IMR-90 (cell line): ENCODE measurements around the gene SEL1L3. TPM values are rescaled to one million over a fixed set of nuclear protein-coding genes. Genes with fewer than 3 reads are reported as not detected.

Source experiments
- ATAC-seq: fragments of 200-7000 bp; cut with Tn5 transposase; 2 replicates; pipeline ENCODE4 v1.9.1; 2020; ENCODE audit warnings: low read depth, mild to moderate bottlenecking, moderate library complexity
- BruUV-seq: library from RNA; stranded (reverse); fragments of 400-500 nt; replicated peaks from 2 replicates; lab custom pipeline; 2021; lab: Mats Ljungman, UMichigan
- CTCF ChIA-PET: fragments of 300-600 bp; formaldehyde crosslinking; extraction: SDS; loops from one replicate; lab custom pipeline; 2021; ENCODE audit warnings: antibody characterized with exemption; lab: Yijun Ruan, JAX
- POLR2A ChIA-PET: fragments of 300-600 bp; sonication (Branson Sonifier 250); formaldehyde crosslinking; loops from one replicate; lab custom pipeline; 2022; ENCODE audit warnings: antibody characterized with exemption; ENCODE audit not compliant: unreplicated experiment; lab: Charles Lee
- DNase-seq: peaks from one replicate; pipeline ENCODE4 v3.0.0; 2013
- H2AFZ ChIP-seq: replicated peaks from 2 replicates; pipeline ENCODE3; 2013; ENCODE audit warnings: low read length, mild to moderate bottlenecking; ENCODE audit not compliant: poor library complexity
- H2AK5ac ChIP-seq: 2 replicates; pipeline ENCODE4 v1.6.1; 2013; ENCODE audit warnings: low read depth, low read length, inconsistent platforms
- H2AK9ac ChIP-seq: replicated peaks from 2 replicates; pipeline ENCODE3; 2013; ENCODE audit warnings: mild to moderate bottlenecking, low read depth, low read length, moderate library complexity; ENCODE audit not compliant: poor library complexity
- H2BK120ac ChIP-seq: 2 replicates; pipeline ENCODE4 v1.6.1; 2013; ENCODE audit warnings: low read depth, low read length, inconsistent platforms
- H2BK15ac ChIP-seq: 3 replicates; pipeline ENCODE4 v1.6.1; 2013; ENCODE audit warnings: low read depth, low read length, inconsistent platforms
- H2BK20ac ChIP-seq: 2 replicates; pipeline ENCODE4 v1.6.1; 2013; ENCODE audit warnings: low read depth, mild to moderate bottlenecking, inconsistent platforms, low read length, moderate library complexity
- H2BK5ac ChIP-seq: 2 replicates; pipeline ENCODE4 v1.6.1; 2013; ENCODE audit warnings: mild to moderate bottlenecking, low read depth, low read length, inconsistent platforms; ENCODE audit not compliant: poor library complexity, severe bottlenecking
- H3K14ac ChIP-seq: replicated peaks from 2 replicates; pipeline ENCODE4 v1.6.1; 2013; ENCODE audit warnings: low read depth, low read length, inconsistent platforms
- H3K18ac ChIP-seq: 2 replicates; pipeline ENCODE4 v1.6.1; 2013; ENCODE audit warnings: low read depth, low read length, control low read depth
- H3K23ac ChIP-seq: 2 replicates; pipeline ENCODE4 v1.6.1; 2013; ENCODE audit warnings: low read depth, low read length, inconsistent platforms
- H3K27ac ChIP-seq: 2 replicates; pipeline ENCODE4 v1.5.1; 2013; ENCODE audit warnings: mild to moderate bottlenecking, control low read depth, low read length; ENCODE audit not compliant: insufficient read depth
- H3K27me3 ChIP-seq: 2 replicates; pipeline ENCODE4 v1.6.1; 2013; ENCODE audit warnings: low read length; ENCODE audit not compliant: control insufficient read depth, insufficient read depth
- H3K36me3 ChIP-seq: 2 replicates; pipeline ENCODE4 v1.6.1; 2013; ENCODE audit warnings: low read length, mixed read lengths; ENCODE audit not compliant: control insufficient read depth, insufficient read depth
- H3K4ac ChIP-seq: 2 replicates; pipeline ENCODE4 v1.6.1; 2013; ENCODE audit warnings: low read depth, low read length, inconsistent platforms
- H3K4me1 ChIP-seq: 2 replicates; pipeline ENCODE4 v1.6.1; 2013; ENCODE audit warnings: low read length, mixed read lengths; ENCODE audit not compliant: control insufficient read depth, insufficient read depth
- H3K4me2 ChIP-seq: 2 replicates; pipeline ENCODE4 v1.6.1; 2013; ENCODE audit warnings: low read depth, mild to moderate bottlenecking, control low read depth, low read length, moderate library complexity
- H3K4me3 ChIP-seq: 2 replicates; pipeline ENCODE4 v1.5.1; 2013; ENCODE audit warnings: low read depth, mild to moderate bottlenecking, control low read depth, low read length, moderate library complexity; ENCODE audit not compliant: insufficient read depth
- H3K56ac ChIP-seq: 2 replicates; pipeline ENCODE4 v1.6.1; 2013; ENCODE audit warnings: low read length, inconsistent platforms; ENCODE audit not compliant: insufficient read depth; ENCODE audit errors: extremely low read depth
- H3K79me1 ChIP-seq, 2 experiments: 2 replicates each; pipeline ENCODE4 v1.6.1; 2013; ENCODE audit warnings: low read length in 2 of 2, inconsistent platforms in 1 of 2, low read depth in 1 of 2
- H3K9ac ChIP-seq: 2 replicates; pipeline ENCODE4 v1.6.1; 2013; ENCODE audit warnings: low read depth, low read length, control low read depth
- H3K9me1 ChIP-seq: 2 replicates; pipeline ENCODE4 v1.6.1; 2013; ENCODE audit warnings: low read length, inconsistent platforms; ENCODE audit not compliant: insufficient read depth
- H3K9me3 ChIP-seq: 2 replicates; pipeline ENCODE4 v1.6.1; 2013; ENCODE audit warnings: low read length; ENCODE audit not compliant: control insufficient read depth, insufficient read depth
- H4K20me1 ChIP-seq: 2 replicates; pipeline ENCODE4 v1.6.1; 2013; ENCODE audit warnings: low read length, inconsistent platforms; ENCODE audit not compliant: insufficient read depth
- H4K5ac ChIP-seq: 2 replicates; pipeline ENCODE4 v1.6.1; 2013; ENCODE audit warnings: mild to moderate bottlenecking, low read depth, low read length, control low read depth
- H4K8ac ChIP-seq, 2 experiments: 2 replicates each; pipeline ENCODE4 v1.6.1; 2013; ENCODE audit warnings: low read depth in 2 of 2, low read length in 2 of 2, control low read depth in 1 of 2, inconsistent platforms in 1 of 2
- H4K91ac ChIP-seq: 2 replicates; pipeline ENCODE4 v1.6.1; 2013; ENCODE audit warnings: low read depth, low read length, inconsistent platforms; ENCODE audit not compliant: insufficient read depth
- BHLHE40 ChIP-seq: fragments of 150-350 bp; IDR thresholded peaks from 2 replicates; pipeline ENCODE4 v1.6.1; 2016; ENCODE audit warnings: mild to moderate bottlenecking, low read depth, low read length
- CEBPB ChIP-seq: IDR thresholded peaks from 2 replicates; pipeline ENCODE4 v1.6.1; 2012; ENCODE audit warnings: low read depth, low read length, improper control_type of control experiment
- FOS ChIP-seq: fragments of 150-350 bp; IDR thresholded peaks from 2 replicates; pipeline ENCODE4 v1.6.1; 2016; ENCODE audit warnings: low read depth, low read length
- MAZ ChIP-seq: IDR thresholded peaks from 2 replicates; pipeline ENCODE4 v1.6.1; 2012; ENCODE audit warnings: low read depth, mild to moderate bottlenecking, low read length, improper control_type of control experiment, moderate library complexity, borderline replicate concordance
- MXI1 ChIP-seq: IDR thresholded peaks from 2 replicates; pipeline ENCODE4 v1.6.1; 2012; ENCODE audit warnings: low read depth, mild to moderate bottlenecking, low read length, moderate library complexity, borderline replicate concordance
- NFE2L2 ChIP-seq: fragments of 150-350 bp; IDR thresholded peaks from 2 replicates; pipeline ENCODE4 v1.6.1; 2016; ENCODE audit warnings: low read depth, mild to moderate bottlenecking, low read length
- POLR2A ChIP-seq: IDR thresholded peaks from 2 replicates; pipeline ENCODE4 v1.6.1; 2012; ENCODE audit warnings: mild to moderate bottlenecking, low read depth, low read length
- RAD21 ChIP-seq: IDR thresholded peaks from 2 replicates; pipeline ENCODE4 v1.6.1; 2012; ENCODE audit warnings: low read length, improper control_type of control experiment
- RCOR1 ChIP-seq: IDR thresholded peaks from 2 replicates; pipeline ENCODE4 v1.6.1; 2012; ENCODE audit warnings: mild to moderate bottlenecking, low read length, improper control_type of control experiment; ENCODE audit not compliant: insufficient replicate concordance
- RFX5 ChIP-seq: IDR thresholded peaks from 2 replicates; pipeline ENCODE4 v1.8.0; 2012; ENCODE audit warnings: low read depth, mild to moderate bottlenecking, low read length, moderate library complexity
- SMC3 ChIP-seq: fragments of 150-350 bp; IDR thresholded peaks from 2 replicates; pipeline ENCODE4 v1.6.1; 2016; ENCODE audit warnings: low read depth, mild to moderate bottlenecking, antibody characterized with exemption, low read length, moderate library complexity
- WGBS, 2 experiments: methylation state at CpG; one replicate each; pipeline versions ENCODE4 v1.1.5 to v1.1.7; 2013; ENCODE audit warnings: missing lambda C conversion rate in 2 of 2; ENCODE audit not compliant: insufficient read length in 1 of 2; ENCODE audit errors: extremely low coverage in 2 of 2; 5-methylcytosine and 5-hydroxymethylcytosine counted together
- dilution Hi-C: fragments of 300-500 bp; cut with HindIII; formaldehyde crosslinking; loops from one replicate; pipeline ENCODE4 v1.14.3; 2018; ENCODE audit warnings: low sequenced_read_pairs; ENCODE audit not compliant: unreplicated experiment
- in situ Hi-C: fragments of 300-500 bp; cut with MboI; formaldehyde crosslinking; loops from 3 replicates; pipeline ENCODE4 v1.14.3; 2019; ENCODE audit warnings: low sequenced_read_pairs, inconsistent platforms, mixed read lengths
- intact Hi-C: fragments of 100-400 bp; cut with micrococcal nuclease; formaldehyde crosslinking; loops from 2 replicates; pipeline ENCODE4 v1.10.0; 2022
- polyA plus RNA-seq, 3 experiments: library from polyadenylated mRNA; depleted of rRNA; stranded (reverse); fragments of >200 nt; gene quantifications; 2 replicates each; pipeline ENCODE4 v1.2.3, GENCODE V29; 2012; ENCODE audit warnings: low replicate concordance in 1 of 3
- total RNA-seq: library from RNA; depleted of rRNA; stranded (reverse); fragments of >200 nt; gene quantifications from 2 replicates; pipeline ENCODE4 v1.2.3, GENCODE V29; 2012
- TF ChIP-seq, protein P1 (sequence below): fragments of 150-350 bp; IDR thresholded peaks from 2 replicates; pipeline ENCODE4 v1.6.1; 2017; ENCODE audit warnings: mild to moderate bottlenecking, antibody characterized with exemption, low read length, low read depth
- TF ChIP-seq, protein P2 (sequence below): fragments of 150-350 bp; IDR thresholded peaks from 2 replicates; pipeline ENCODE4 v1.6.1; 2016; ENCODE audit warnings: low read depth, mild to moderate bottlenecking, low read length, moderate library complexity, borderline replicate concordance

Gene SEL1L3
- total and polyA plus RNA-seq, 2 of the 4 experiments (the other 2 are of a cell fraction), result 16.4 to 43.7 TPM

DNA sequence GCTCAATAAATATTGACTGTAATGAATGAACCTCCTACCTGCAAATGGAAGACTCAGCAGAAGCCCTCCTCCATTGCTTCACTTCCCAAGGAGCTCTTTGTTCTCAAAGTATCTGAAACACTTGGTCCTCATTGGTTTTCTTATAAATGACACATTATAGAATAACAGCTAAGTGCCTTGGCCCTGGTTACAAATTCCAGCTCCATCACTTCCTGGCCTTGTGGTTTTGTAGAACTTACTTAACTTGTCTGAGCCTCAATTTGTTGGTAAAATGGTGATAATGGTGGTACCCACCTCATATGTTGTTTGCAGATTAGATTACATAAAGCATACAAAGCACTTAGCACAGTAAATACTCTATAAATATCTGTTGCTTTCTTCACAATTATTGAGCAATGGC lies 26.0 kb upstream of the SEL1L3 start (continued):
- no peak for TF ChIP-seq FOS
- TF ChIP-seq RAD21, result no peak
- no peak for TF ChIP-seq SMC3
- TF ChIP-seq POLR2A, result no peak
- TF ChIP-seq RCOR1, result no peak

DNA sequence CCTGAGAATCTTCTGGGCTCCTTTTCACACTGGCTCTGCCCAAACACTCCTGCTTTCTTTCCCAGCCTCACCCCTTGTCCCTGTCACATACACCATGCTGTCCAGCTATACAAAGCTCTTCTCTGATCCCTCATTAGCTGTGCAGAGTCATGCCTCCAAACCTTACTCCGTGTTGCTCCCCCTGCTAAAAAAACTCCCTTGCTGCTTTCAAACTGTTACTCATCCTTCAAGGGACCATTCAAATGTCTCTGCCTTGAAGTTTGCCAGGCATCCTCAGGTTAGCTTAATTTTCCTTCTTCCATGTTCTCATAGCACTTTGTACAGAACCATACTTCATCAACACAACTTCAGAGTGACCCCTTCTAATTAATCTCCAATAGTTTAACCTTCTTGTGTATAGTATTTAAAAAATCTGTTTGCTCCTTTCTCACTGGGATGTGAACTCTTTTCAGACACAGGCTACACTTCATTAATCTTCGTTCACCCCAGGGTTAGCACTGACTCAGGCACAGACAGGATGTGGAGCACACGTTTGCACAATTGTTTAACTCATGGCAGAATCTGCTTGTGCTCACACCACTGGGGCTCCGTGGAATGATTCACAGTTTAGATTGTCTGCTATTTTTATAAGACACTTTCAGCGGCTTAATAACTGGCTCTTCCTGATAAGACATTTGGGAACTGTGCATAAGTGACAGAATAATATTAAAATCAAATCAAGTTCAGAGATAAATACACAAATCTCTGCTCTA lies 21.4 kb upstream of the SEL1L3 start:
- Histone ChIP-seq H2BK15ac (peak overlapping the region; percentile 16; the same call in 1 of the 3 replicates), H3K4me2 (peak overlapping the region; percentile 32), H2BK120ac (peak overlapping the region; percentile 57), H3K4me3 (no peak overlapping the region), H3K27ac (peak overlapping the region; percentile 40), H2AK5ac (peak overlapping the region; percentile 57; the same call in 1 of the 2 replicates), H3K9me3 (no peaks in the 10 kb centered on the region), H3K27me3 (no peaks in the 10 kb centered on the region), H4K8ac (peak overlapping the region; percentile 2 to 65; a peak in 3 of 4 replicates), H3K79me1 (no peaks in the 10 kb centered on the region), H3K9ac (peak overlapping the region; percentile 5; the same call in 1 of the 2 replicates), H3K23ac (peak overlapping the region; percentile 65), H2BK5ac (peak overlapping the region; percentile 36), H3K9me1 (peaks cover 15% of the 10 kb centered on the region; the same call in 1 of the 2 replicates), H3K4me1 (peaks cover 19% of the 10 kb centered on the region), H2AK9ac (no peak overlapping the region), H4K5ac (no peak overlapping the region), H2BK20ac (peak overlapping the region; percentile 56), H3K14ac (peak overlapping the region; percentile 40; the same call in 1 of the 2 replicates), H3K18ac (peak overlapping the region; percentile 16; the same call in 1 of the 2 replicates), H4K91ac (peak overlapping the region; percentile 20; the same call in 1 of the 2 replicates), H3K4ac (peak overlapping the region; percentile 57), H3K56ac (no peak overlapping the region; the same call in 1 of the 2 replicates), H3K36me3 (no peaks in the 10 kb centered on the region), H2AFZ (peak overlapping the region; percentile 29), H4K20me1 (no peaks in the 10 kb centered on the region)
- dilution Hi-C loops (no loop called here), in situ Hi-C loops (no loop called here), intact Hi-C loops (no loop called here)
- WGBS, 2 experiments, result 0% methylated on average over 1 of the region's 5 CpGs; no CpG with 5 or more reads in 1 of the 2 experiments
- POLR2A ChIA-PET, result no interaction called here
- CTCF ChIA-PET, result interaction anchor here (0.6 kb wide), 1 partner anchor 11 kb away, joined by 3 read pairs; no protein-coding TSS in a partner anchor
- ATAC-seq (peak; percentile 89), DNase-seq (peak; percentile 92)
- no TSS peak for BruUV-seq
- TF ChIP-seq RFX5 (no peak), POLR2A (no peak), NFE2L2 (0 out of 2 replicates have a peak, but pooled peaks have one; percentile 10), SMC3 (no peak), MXI1 (no peak), MAZ (0 out of 2 replicates have a peak, but pooled peaks have one; percentile 16), CEBPB (peak; percentile 92), BHLHE40 (peak; percentile 91)
- TF ChIP-seq, protein P1, sequence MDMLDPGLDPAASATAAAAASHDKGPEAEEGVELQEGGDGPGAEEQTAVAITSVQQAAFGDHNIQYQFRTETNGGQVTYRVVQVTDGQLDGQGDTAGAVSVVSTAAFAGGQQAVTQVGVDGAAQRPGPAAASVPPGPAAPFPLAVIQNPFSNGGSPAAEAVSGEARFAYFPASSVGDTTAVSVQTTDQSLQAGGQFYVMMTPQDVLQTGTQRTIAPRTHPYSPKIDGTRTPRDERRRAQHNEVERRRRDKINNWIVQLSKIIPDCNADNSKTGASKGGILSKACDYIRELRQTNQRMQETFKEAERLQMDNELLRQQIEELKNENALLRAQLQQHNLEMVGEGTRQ, result no peak
- TF ChIP-seq, protein P2, sequence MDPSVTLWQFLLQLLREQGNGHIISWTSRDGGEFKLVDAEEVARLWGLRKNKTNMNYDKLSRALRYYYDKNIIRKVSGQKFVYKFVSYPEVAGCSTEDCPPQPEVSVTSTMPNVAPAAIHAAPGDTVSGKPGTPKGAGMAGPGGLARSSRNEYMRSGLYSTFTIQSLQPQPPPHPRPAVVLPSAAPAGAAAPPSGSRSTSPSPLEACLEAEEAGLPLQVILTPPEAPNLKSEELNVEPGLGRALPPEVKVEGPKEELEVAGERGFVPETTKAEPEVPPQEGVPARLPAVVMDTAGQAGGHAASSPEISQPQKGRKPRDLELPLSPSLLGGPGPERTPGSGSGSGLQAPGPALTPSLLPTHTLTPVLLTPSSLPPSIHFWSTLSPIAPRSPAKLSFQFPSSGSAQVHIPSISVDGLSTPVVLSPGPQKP, result no peak
